HG03469 (cell line): Measurements from ENCODE around the gene SRCIN1.

Source experiments
- ATAC-seq: cut with Tn5 transposase; IDR thresholded peaks from one replicate; pipeline ENCODE4 v1.9.1; 2021; ENCODE audit warnings: mild to moderate bottlenecking, moderate library complexity, moderate number of reproducible peaks; ENCODE audit not compliant: unreplicated experiment

The SRCIN1 gene

DNA sequence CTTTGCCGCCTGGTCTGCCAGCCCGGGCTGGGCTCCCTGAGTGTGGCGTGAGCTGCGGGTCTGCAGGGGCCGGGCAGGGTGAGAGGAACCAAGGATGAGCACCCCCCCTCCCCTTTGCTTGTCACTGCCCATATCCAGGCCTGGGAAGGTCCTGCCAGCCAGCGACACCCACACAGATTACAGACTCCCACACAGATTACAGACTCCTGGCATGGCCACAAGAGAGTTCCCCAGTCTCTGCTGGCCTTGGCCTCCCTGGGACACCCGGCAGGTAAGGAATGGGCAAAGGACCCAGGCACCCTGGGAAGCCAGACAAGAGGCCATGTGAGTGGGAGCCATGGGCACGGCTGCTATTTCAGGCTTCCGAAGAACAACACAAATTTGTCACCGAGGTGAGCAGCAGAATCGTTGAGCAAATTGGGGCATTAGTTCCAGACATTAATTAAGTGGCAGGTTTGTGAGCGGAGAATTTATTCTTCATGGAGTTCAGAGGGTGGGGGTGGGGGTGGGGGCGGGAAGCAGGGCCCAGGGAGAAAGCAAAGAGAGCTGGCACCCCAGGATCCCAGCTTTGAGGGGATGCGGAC lies 41.4 kb downstream of the SRCIN1 start:
- no peak for ATAC-seq

- ATAC-seq = no peak
Observed at GRCh38 chr17:38563362-38564253, 42.1 kb downstream of the SRCIN1 start.

- no peak for ATAC-seq
Observed at GRCh38 chr17:38562903-38563302, 42.8 kb downstream of the SRCIN1 start.

GRCh38 chr17:38562215-38562569 lies 43.6 kb downstream of the SRCIN1 start:
- no peak for ATAC-seq

DNA sequence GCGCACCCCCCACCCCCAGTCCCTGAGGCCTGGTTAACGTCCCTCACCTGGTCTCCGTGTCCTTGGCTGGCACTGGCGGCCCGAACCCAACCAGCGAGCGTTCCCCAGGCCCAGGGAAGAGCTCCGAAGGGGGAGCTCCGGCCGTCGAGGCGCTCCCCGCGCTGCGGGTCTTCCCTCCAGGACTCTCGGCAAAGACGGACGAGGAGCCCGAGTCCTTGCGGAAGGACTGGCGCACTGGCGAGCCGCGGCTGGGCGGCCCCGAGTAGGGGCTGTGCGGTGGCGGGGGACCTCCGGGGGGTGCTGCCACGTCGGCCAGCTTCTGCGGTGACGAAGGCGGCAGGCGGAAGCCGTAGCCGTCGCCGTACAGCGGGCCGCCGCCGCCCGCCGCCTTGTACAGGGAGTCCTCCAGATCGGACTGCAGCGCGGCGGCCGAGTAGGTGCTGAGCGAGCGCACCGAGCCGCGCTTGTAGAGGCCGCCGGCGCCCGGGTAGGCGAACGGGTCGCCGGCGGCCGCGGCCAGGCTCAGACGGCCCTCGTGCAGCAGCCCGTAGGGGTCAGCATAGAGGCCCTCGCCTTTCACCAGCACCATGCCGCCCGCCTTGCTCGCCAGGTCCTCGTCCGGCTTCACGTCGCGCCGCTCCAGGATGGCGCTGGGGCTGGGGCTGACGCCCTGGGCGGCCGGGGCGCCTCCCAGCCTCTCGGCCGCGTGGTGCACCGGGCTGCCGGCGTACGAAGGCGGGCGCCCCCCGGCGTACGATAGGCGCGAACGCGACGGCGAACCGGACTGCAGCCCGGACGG lies 44.1 kb downstream of the SRCIN1 start:
- ATAC-seq = no peak

GRCh38 chr17:38560503-38561318 lies 45.0 kb downstream of the SRCIN1 start:
- ATAC-seq = no peak

DNA sequence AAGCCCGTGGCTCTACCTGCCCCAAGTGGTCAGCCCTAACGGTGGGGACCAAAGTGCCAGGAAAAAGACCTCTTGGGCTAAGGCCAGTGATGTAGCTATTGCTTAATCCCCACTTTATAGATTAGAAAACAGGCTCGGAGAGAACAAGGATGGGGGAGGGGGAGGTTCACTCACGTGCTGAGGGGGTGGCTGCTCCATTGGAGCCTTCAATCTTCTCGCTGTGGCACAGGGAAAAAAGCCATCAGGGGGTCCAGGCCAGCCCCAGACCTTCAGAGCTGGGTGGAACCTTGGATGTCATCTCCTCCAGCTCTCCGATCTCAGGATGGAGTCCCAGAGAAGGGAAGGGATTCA lies 45.9 kb downstream of the SRCIN1 start:
- no peak for ATAC-seq

GRCh38 chr17:38559051-38559879 lies 46.5 kb downstream of the SRCIN1 start:
- ATAC-seq = no peak

GRCh38 chr17:38558728-38559050 lies 47.1 kb downstream of the SRCIN1 start:
- ATAC-seq = no peak

DNA sequence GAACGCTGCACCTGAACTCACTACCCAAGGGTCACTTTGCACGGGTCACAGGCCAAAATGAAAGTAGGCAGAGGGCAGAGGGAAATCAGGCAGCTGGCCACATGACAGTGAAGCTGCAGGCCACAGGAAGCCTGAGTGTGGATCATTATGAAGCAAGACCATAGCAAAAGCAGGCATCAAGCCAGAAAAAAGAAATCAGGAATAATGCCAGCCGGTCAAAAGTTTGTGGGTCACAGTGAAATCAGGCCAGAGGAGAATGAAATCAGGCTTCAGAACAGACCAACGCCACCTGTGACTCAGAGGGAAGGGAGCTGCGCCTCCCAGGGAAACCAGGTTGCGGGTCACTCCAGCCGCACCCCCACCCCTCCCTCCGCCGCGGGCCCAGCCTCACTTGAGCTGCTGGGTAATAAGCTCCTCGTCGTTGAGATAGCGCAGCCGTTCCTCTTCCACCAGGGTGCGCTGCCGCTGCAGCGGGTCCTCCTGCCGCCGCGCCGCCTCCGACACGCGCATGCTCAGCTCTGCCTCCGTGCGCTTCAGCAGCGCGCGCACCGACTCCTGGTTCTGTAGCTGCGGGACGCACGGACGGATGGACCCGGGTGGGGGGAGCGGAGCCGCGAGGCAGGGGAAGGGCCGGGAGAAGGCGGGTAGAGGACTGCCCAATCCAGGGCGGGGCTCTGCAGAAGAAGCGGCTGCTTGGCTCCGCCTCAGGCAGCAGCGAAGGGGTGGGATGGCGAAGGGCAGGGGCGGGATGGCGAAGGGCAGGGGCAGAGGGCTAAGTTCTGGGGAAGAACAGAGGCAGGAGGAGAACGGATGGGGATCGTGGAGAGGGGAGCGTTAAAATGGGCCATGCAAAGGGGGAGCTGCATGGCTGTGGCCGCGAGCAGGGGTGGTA lies 47.7 kb downstream of the SRCIN1 start:
- ATAC-seq = peak; percentile 55

GRCh38 chr17:38557396-38557795 lies 48.4 kb downstream of the SRCIN1 start:
- ATAC-seq = no peak

GRCh38 chr17:38556239-38556638 lies 49.5 kb downstream of the SRCIN1 start:
- no peak for ATAC-seq

DNA sequence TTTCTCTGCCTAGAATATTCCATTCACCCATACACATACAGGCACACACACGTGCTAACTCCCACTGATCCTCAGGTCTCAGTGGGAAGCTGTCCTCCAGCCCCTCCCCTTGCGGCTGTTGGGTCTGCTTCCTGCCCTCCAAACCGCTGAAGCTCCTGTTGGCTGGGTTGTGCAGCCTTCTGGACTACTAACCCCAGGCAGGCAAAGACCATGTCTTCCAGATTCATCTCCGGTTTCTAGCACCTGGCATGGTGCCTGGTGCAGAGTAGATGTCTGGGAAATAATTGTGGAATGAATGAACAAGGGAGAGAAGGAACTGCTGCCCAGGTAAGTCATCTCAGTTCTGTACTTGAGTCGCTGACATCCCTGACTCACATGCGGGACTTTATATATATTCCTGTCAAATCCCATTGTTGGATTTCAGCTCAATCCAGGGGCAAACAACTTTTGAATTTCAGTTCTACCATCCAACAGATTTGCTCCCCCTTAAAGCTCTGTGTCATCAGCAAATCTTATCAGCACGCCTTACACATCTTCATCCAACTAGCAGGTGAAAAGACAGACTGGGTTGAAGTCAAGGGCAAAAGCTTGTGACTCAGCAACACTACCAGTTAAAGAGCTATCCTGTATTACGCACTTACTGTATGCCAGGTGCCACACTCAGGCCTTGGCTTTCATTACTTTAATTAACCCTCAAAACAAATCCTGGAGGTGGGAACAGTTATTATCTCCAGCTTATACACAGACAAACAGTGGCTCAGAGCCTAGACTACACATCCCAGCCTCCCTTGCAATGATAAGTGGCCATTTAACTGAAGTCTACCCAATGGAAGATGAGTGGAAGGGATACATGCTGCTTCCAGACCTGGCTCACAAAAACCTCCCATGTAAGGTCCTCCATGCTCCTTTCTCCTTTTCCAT lies 51.1 kb downstream of the SRCIN1 start:
- no peak for ATAC-seq

- ATAC-seq = no peak
Observed at GRCh38 chr17:38552343-38552742, 53.4 kb downstream of the SRCIN1 start.

- no peak for ATAC-seq
Observed at GRCh38 chr17:38551121-38551520, 54.6 kb downstream of the SRCIN1 start.

DNA sequence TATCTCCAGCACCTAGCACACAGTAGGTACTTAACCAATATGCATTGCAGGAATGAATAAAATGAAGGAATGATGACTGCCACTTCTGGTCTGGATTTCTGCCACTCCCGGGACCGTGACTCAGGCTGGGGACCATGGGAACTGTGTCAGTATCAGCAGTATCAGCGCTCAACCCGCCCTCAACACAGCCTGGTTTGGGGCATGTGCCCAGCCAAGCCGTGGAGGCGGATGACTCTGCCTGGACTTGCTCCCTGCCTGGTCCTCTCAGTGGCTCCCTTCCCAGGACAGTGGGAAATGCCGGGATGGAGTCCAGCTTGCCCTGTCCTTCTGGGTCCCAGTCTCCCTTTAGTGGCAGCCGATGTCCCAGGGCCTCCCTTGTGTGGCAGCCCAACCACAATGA lies 55.1 kb downstream of the SRCIN1 start:
- ATAC-seq = no peak

GRCh38 chr17:38549285-38549684 lies 56.5 kb downstream of the SRCIN1 start:
- no peak for ATAC-seq

- ATAC-seq = no peak
Observed at GRCh38 chr17:38547444-38547843, 58.3 kb downstream of the SRCIN1 start.
